Loucy (cell line): ENCODE measurements around the gene LRRC4.

ENCODE experiments used
- H2AFZ ChIP-seq: fragments of 200-600 bp; sonication (generic); 2 replicates; pipeline ENCODE4 v1.6.0; 2016; ENCODE audit warnings: antibody characterized with exemption, mild to moderate bottlenecking, low read length, moderate library complexity
- H3F3A ChIP-seq: fragments of 200-600 bp; 2 replicates; pipeline ENCODE4 v1.6.0; 2016; ENCODE audit warnings: antibody characterized with exemption, low read depth, mild to moderate bottlenecking
- H3K27me3 ChIP-seq: fragments of 200-600 bp; sonication (generic); 2 replicates; pipeline ENCODE4 v1.6.1; 2014; ENCODE audit warnings: low read length, mild to moderate bottlenecking; ENCODE audit not compliant: insufficient read depth, poor library complexity, severe bottlenecking
- H3K36me3 ChIP-seq: fragments of 200-600 bp; sonication (generic); 2 replicates; pipeline ENCODE4 v1.6.1; 2016; ENCODE audit warnings: low read length; ENCODE audit not compliant: insufficient read depth
- H3K4me1 ChIP-seq: fragments of 200-600 bp; sonication (generic); 2 replicates; pipeline ENCODE4 v1.5.1; 2014; ENCODE audit warnings: low read length, mild to moderate bottlenecking; ENCODE audit not compliant: insufficient read depth, poor library complexity, severe bottlenecking
- H3K4me2 ChIP-seq: fragments of 200-600 bp; sonication (generic); 2 replicates; pipeline ENCODE4 v1.6.0; 2014; ENCODE audit warnings: antibody characterized with exemption, low read length, low read depth, mild to moderate bottlenecking; ENCODE audit not compliant: poor library complexity, severe bottlenecking
- H3K4me3 ChIP-seq: fragments of 200-600 bp; sonication (generic); 2 replicates; pipeline ENCODE4 v1.5.1; 2014; ENCODE audit warnings: low read length, mild to moderate bottlenecking, mixed read lengths; ENCODE audit not compliant: poor library complexity, severe bottlenecking
- H3K79me2 ChIP-seq: fragments of 200-600 bp; sonication (generic); 2 replicates; pipeline ENCODE4 v1.6.1; 2014; ENCODE audit warnings: low read length; ENCODE audit not compliant: insufficient read depth
- H3K9ac ChIP-seq: fragments of 200-600 bp; sonication (generic); 2 replicates; pipeline ENCODE4 v1.6.0; 2014; ENCODE audit warnings: mild to moderate bottlenecking, low read depth, low read length, moderate library complexity; ENCODE audit not compliant: poor library complexity, severe bottlenecking
- H3K9me2 ChIP-seq: fragments of 200-600 bp; sonication (generic); replicated peaks from 2 replicates; pipeline ENCODE4 v1.6.1; 2016; ENCODE audit warnings: low read depth, low read length, mixed read lengths
- H3K9me3 ChIP-seq: fragments of 200-600 bp; sonication (generic); 2 replicates; pipeline ENCODE4 v1.6.1; 2014; ENCODE audit warnings: mild to moderate bottlenecking, antibody characterized with exemption, low read length, low read depth; ENCODE audit not compliant: insufficient read depth
- H4K20me1 ChIP-seq: fragments of 200-600 bp; sonication (generic); 2 replicates; pipeline ENCODE4 v1.6.0; 2014; ENCODE audit warnings: antibody characterized with exemption, low read length, mild to moderate bottlenecking; ENCODE audit not compliant: insufficient read depth, poor library complexity, severe bottlenecking
- CTCF ChIP-seq: fragments of 200-600 bp; sonication (generic); conservative IDR thresholded peaks from 2 replicates; pipeline ENCODE4 v1.5.1; 2014; ENCODE audit warnings: mild to moderate bottlenecking, antibody characterized with exemption, low read length
- EZH2phosphoT487 ChIP-seq: fragments of 200-600 bp; IDR thresholded peaks from 2 replicates; pipeline ENCODE4 v1.6.1; 2018; ENCODE audit warnings: antibody characterized with exemption, mild to moderate bottlenecking, moderate library complexity, borderline replicate concordance

The LRRC4 gene

GRCh38 chr7:128024151-128024550, 7.1 kb downstream of the LRRC4 start:
- TF ChIP-seq CTCF (no peak), EZH2phosphoT487 (no peak)
- Histone ChIP-seq H3F3A (no peaks in the 10 kb centered on the region), H3K36me3 (peaks cover 10% of the 10 kb centered on the region; the same call in 1 of the 2 replicates), H3K9me2 (no peaks in the 10 kb centered on the region), H4K20me1 (no peaks in the 10 kb centered on the region), H3K4me1 (peaks cover 9% of the 10 kb centered on the region), H3K9me3 (no peaks in the 10 kb centered on the region), H3K4me2 (no peak overlapping the region), H3K4me3 (no peak overlapping the region), H3K27me3 (no peaks in the 10 kb centered on the region), H3K9ac (no peak overlapping the region), H2AFZ (no peak overlapping the region), H3K79me2 (no peaks in the 10 kb centered on the region)

GRCh38 chr7:128022631-128023532, 8.4 kb downstream of the LRRC4 start:
- Histone ChIP-seq H4K20me1 (no peaks in the 10 kb centered on the region), H3F3A (no peaks in the 10 kb centered on the region), H3K9ac (no peak overlapping the region), H3K4me3 (no peak overlapping the region), H3K9me3 (no peaks in the 10 kb centered on the region), H3K79me2 (no peaks in the 10 kb centered on the region), H3K36me3 (peaks cover 8% of the 10 kb centered on the region; the same call in 1 of the 2 replicates), H3K27me3 (no peaks in the 10 kb centered on the region), H3K9me2 (no peaks in the 10 kb centered on the region), H3K4me2 (no peak overlapping the region), H3K4me1 (peaks cover 9% of the 10 kb centered on the region), H2AFZ (no peak overlapping the region)
- no peak for TF ChIP-seq CTCF
- no peak for TF ChIP-seq EZH2phosphoT487

GRCh38 chr7:128021366-128021765, 9.9 kb downstream of the LRRC4 start:
- no peaks in the 10 kb centered on the region for H3K9me2 ChIP-seq
- no peaks in the 10 kb centered on the region for H4K20me1 ChIP-seq
- TF ChIP-seq EZH2phosphoT487 (no peak), CTCF (no peak)
- H3K36me3 ChIP-seq: peaks cover 8% of the 10 kb centered on the region; the same call in 1 of the 2 replicates
- no peak overlapping the region for H3K9ac ChIP-seq
- H3K27me3 ChIP-seq: no peaks in the 10 kb centered on the region
- H3K4me3 ChIP-seq: no peak overlapping the region
- H2AFZ ChIP-seq: no peak overlapping the region
- no peaks in the 10 kb centered on the region for H3F3A ChIP-seq
- H3K4me1 ChIP-seq: peaks cover 9% of the 10 kb centered on the region
- no peaks in the 10 kb centered on the region for H3K9me3 ChIP-seq
- no peak overlapping the region for H3K4me2 ChIP-seq
- no peaks in the 10 kb centered on the region for H3K79me2 ChIP-seq
